Stomach smooth muscle (tissue), 2 donors: ENCODE data around the gene BTBD6.

Experiments used
- H3K27ac ChIP-seq: one replicate; pipeline ENCODE4 v1.7.0; 2013; ENCODE audit warnings: mild to moderate bottlenecking, low read length, inconsistent platforms
- H3K27me3 ChIP-seq, 2 donors: one replicate each; pipeline ENCODE4 v1.7.0; 2013; ENCODE audit warnings: low read length in 2 of 2; ENCODE audit not compliant: insufficient read depth in 2 of 2, control insufficient read depth in 1 of 2
- H3K36me3 ChIP-seq, 2 donors: one replicate each; pipeline ENCODE4 v1.7.0; 2013; ENCODE audit warnings: low read length in 2 of 2; ENCODE audit not compliant: control insufficient read depth in 2 of 2, insufficient read depth in 2 of 2
- H3K4me1 ChIP-seq: one replicate; pipeline ENCODE4 v1.7.0; 2013; ENCODE audit warnings: low read length; ENCODE audit not compliant: control insufficient read depth, insufficient read depth
- H3K4me3 ChIP-seq, 2 donors: one replicate each; pipeline ENCODE4 v1.7.0; 2013; ENCODE audit warnings: low read length in 2 of 2
- H3K9ac ChIP-seq, 2 donors: one replicate each; pipeline ENCODE4 v1.7.0; 2013; ENCODE audit warnings: low read length in 2 of 2, mild to moderate bottlenecking in 1 of 2
- H3K9me3 ChIP-seq, 2 donors: one replicate each; pipeline ENCODE4 v1.7.0; 2013; ENCODE audit warnings: low read length in 2 of 2; ENCODE audit not compliant: control insufficient read depth in 2 of 2
- donor health status: healthy.
- donor health status: Pancreatic carcinoma.

The BTBD6 gene

DNA sequence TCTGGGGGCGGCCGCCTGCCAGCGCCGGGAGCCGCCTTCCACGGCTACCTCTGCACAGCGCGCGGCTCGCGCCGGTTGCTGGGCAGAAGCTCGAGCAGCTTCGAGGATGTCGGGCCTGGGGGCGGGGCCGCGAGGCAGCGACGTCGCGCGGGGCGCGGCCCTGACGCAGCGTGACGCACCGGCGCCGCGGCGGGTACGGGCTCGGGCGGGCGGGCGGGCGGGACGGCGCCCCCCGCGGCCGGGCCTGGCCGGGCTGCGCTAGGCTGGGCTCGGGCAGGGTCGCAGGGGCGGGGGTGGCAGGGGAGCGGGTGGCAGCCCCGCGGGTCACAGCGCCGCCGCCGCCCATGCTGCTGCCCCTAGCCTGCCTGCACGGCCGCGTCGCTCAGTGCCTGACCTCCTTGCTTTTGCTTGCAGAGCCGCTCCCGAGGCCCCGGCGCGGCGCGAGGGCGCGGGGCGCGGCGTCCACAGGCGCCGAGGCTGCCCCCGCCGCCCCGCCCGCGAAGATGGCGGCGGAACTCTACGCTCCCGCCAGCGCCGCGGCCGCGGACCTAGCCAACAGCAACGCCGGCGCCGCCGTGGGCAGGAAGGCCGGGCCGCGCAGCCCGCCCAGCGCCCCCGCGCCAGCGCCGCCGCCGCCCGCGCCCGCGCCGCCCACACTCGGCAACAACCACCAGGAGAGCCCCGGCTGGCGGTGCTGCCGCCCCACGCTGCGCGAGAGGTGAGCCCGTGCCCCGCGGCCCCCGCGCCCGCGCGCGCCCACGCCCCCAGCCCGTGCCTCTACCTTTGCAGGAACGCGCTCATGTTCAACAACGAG, at the start of gene BTBD6:
TSS of gene BTBD6 (plus strand) at position 166 of the 814 bp plus-strand sequence. CDS start at position 345, 179 bp downstream.
- Histone ChIP-seq H3K4me1 (peaks cover 24% of the 10 kb centered on the region), H3K36me3 (peaks cover 14 to 22% of the 10 kb centered on the region in 2 donors), H3K27me3 (no peaks in the 10 kb centered on the region), H3K9ac (peak within 1 kb of the TSS; percentile 47 to 55), H3K27ac (peak within 1 kb of the TSS; percentile 67), H3K4me3 (peak within 1 kb of the TSS; percentile 81 to 83), H3K9me3 (no peaks in the 10 kb centered on the region)

DNA sequence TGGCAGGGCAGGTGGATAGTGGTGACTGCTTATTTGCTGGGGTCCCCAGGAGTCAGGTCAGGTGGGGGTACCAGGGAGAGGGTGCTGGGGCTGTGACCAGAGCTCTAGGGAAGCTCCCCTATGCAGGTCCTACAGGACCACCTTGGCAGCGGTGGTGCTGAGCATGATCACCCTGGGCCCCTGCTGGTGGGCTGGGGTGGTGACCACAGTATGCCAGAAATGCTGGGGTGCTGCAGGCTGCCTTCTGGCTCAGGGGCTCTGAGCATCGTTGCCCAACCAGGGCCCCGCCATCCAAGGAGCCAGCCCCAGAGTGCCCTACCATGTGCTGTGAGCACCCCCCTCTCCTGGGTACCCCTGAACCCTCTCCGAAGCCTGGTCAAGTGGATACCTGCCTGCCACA, 49.7 kb upstream of the BTBD6 start:
- peaks cover 55% of the 10 kb centered on the region for H3K4me1 ChIP-seq
- H3K27me3 ChIP-seq = peaks cover 33 to 71% of the 10 kb centered on the region in 2 donors
- no peak overlapping the region for H3K27ac ChIP-seq
- no peaks in the 10 kb centered on the region for H3K9me3 ChIP-seq
- no peak overlapping the region for H3K4me3 ChIP-seq
- no peak overlapping the region for H3K9ac ChIP-seq
- no peaks in the 10 kb centered on the region for H3K36me3 ChIP-seq

DNA sequence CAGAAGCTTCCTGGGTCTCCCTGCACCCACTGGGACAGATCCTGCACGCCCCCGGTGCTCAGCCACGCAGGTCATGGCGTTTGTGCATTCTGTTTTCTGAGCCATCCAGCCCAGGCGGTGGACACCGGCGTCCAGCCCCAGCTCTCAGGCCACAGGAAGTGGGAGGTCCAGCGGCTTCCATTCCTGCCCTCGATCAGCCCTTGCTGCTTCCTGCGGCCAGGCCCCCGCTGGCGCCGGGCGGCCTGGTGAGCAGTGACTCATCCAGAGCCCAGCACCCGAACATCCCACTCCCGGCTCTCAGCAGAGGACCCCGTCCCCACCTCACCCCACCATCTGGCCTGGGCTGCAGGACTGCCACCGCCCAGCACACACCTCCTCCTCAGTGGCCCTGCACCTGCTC, 49.2 kb upstream of the BTBD6 start:
- peaks cover 54% of the 10 kb centered on the region for H3K4me1 ChIP-seq
- no peak overlapping the region for H3K4me3 ChIP-seq
- H3K9me3 ChIP-seq = no peaks in the 10 kb centered on the region
- H3K27me3 ChIP-seq = peaks cover 30 to 66% of the 10 kb centered on the region in 2 donors
- no peak overlapping the region for H3K27ac ChIP-seq
- no peak overlapping the region for H3K9ac ChIP-seq
- no peaks in the 10 kb centered on the region for H3K36me3 ChIP-seq

DNA sequence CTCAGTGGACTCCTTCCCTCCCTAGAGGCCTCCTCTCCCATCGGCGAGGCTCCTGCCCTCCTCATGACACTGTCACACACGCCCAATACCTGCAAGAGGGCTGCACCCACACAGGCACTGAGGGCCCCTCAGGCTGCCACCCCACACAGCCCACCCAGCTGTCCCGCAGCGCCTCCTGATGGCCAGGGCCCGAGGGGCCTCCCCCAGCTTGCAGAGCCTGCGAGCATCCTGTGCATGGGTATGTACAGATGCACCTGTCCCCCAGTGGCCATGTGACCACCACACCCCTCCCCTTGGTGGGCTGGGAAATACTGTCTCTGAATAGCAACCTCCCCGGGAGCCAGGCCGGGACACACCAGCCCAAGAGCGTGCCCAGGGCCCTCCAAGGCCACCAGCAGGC, 48.3 kb upstream of the BTBD6 start:
- H3K36me3 ChIP-seq = no peaks in the 10 kb centered on the region

DNA sequence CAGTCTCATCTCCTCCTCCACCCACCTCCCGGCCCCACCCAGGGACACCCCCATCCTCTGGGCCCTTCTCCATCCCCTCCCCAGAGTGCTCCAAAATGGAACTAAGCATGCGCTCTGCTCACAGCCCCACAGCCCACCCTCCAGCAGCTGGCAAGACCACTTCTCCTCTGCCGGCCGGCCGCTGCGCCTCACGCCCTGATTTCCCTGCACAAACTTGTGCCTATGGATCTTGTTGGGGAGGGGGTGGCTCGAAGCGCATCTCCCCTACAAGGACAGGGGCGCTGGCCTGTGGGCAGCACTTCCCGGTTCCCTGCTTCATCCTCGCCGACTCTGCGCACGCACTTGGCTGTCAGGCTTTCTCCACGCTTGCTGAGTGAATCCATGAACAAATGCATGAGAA, 47.7 kb upstream of the BTBD6 start:
- H3K9ac ChIP-seq = no peak overlapping the region
- H3K27ac ChIP-seq = no peak overlapping the region
- H3K27me3 ChIP-seq = peaks cover 25 to 54% of the 10 kb centered on the region in 2 donors
- peaks cover 60% of the 10 kb centered on the region for H3K4me1 ChIP-seq
- no peaks in the 10 kb centered on the region for H3K9me3 ChIP-seq
- no peaks in the 10 kb centered on the region for H3K36me3 ChIP-seq
- no peak overlapping the region for H3K4me3 ChIP-seq

More for the DNA sequence above, 48.3 kb upstream of the BTBD6 start:
- Histone ChIP-seq H3K9ac (no peak overlapping the region), H3K4me1 (peaks cover 56% of the 10 kb centered on the region), H3K4me3 (no peak overlapping the region), H3K27me3 (peaks cover 29 to 58% of the 10 kb centered on the region in 2 donors), H3K9me3 (no peaks in the 10 kb centered on the region), H3K27ac (no peak overlapping the region)

DNA sequence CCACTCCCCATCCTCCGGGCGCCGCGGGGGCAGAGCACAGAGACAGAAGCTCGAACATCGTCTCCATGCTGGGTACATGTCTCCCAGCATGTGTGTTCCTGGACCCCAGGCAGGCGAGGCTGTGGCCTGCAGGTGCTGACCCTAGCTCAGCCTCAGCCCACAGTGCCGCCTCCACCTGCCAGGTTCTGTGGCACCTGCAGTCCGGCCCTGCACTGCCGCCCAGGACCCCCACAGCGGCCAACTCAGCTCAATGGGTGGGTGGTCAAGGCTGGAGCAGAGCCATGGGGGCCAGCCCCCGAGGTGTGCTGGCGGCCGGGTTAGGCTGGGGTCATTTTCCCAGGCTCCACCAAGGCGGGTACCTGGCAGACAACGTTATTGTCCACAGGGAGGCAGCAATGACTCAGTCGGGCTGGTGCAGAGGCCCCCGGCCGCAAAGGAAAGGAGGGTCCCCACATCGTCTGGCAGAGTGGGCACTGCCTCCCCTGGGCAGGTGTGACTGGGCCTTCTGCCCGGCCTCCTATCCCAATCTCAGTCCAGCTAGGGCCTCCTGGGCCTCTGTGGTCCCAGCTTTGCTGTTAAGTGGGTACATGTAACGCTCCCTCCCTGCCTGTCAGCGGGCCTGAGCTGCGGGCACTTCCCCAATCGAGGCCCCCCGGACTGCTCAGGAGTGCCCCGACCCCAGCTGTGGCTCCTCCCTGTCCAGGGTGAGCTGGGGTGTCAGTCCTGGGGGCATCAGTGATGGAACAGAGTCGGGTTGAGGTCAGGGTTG, 47.0 kb upstream of the BTBD6 start:
- Histone ChIP-seq H3K9me3 (no peaks in the 10 kb centered on the region), H3K27me3 (peaks cover 23 to 48% of the 10 kb centered on the region in 2 donors), H3K27ac (no peak overlapping the region), H3K36me3 (no peaks in the 10 kb centered on the region), H3K4me1 (peaks cover 59% of the 10 kb centered on the region), H3K9ac (no peak overlapping the region), H3K4me3 (no peak overlapping the region)

DNA sequence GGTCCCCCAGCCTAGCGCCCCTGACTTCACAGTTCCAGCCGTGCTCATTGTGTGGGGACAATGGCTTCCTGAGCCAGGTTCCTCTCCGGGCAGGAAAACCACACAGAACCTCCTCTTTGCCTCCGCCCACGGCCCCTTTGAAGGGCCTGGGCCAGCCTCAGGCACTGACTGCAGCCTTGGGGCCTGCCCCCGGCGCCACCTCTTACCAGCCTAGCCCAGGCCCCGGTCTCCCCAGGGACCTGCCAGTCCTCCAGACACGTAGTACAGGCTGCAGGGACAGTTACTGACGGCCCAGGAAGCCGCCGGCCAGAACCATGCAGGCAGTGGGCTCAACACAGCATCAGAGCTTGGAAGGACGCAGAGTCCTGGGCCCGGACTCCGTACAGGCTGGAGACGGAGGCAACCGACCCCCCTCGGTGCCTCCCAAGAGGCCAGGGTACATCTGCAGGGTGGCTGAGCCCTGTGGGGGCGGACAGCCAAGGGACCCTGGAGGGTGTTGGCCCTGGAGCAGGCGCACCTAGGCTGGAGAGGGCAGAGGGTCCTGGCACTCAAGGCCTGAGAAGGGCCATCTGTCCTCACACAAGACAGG, 46.3 kb upstream of the BTBD6 start:
- Histone ChIP-seq H3K27ac (no peak overlapping the region), H3K9me3 (no peaks in the 10 kb centered on the region), H3K4me1 (peaks cover 54% of the 10 kb centered on the region), H3K27me3 (peaks cover 23 to 44% of the 10 kb centered on the region in 2 donors), H3K9ac (no peak overlapping the region), H3K36me3 (no peaks in the 10 kb centered on the region), H3K4me3 (no peak overlapping the region)

DNA sequence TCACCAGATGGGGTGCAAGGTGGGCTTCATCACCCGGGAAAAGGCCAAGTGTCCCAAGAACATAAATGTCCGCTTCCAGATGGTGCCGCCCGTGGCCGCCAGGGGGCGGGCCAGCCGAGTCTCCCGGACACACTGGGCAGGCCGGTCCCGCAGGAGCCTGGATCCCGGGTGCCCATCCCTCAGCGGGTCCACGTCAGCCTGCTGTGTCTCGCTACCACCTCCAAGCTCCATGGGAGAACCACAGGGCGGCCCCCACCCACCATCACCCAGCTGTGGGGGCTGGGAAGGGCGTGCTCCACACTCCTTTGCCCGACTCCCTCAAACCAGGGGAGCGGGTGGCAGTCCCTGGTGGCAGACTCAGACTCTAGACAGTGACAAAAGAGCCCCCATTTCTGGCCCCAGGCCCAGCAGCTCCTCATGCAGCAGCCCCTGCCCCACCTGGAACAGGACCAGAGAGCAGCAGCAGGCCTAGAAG, 45.2 kb upstream of the BTBD6 start:
- Histone ChIP-seq H3K9me3 (no peaks in the 10 kb centered on the region), H3K9ac (no peak overlapping the region), H3K36me3 (no peaks in the 10 kb centered on the region), H3K4me1 (peaks cover 53% of the 10 kb centered on the region), H3K4me3 (no peak overlapping the region), H3K27me3 (peaks cover 21 to 38% of the 10 kb centered on the region in 2 donors), H3K27ac (no peak overlapping the region)

DNA sequence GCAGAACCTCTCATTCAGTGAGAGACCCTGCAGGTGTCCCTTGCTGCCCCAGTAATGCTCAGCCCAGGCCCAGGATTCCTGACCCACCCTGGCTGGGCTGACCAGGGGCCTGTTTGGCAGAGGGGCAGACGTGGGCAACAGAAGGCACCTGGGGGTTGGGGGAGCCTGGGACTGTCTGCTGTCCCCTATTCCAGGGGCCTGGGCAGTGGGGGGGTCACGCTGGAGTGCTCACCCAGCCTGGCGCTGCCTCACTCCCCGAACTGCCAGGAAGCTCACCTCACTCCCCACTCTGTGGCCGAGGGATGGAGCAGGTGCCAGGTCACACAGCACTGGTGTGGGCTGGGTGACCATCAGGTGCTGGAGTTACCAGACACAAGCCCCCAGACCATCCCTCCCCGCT, 44.6 kb upstream of the BTBD6 start:
- no peaks in the 10 kb centered on the region for H3K36me3 ChIP-seq
- H3K9me3 ChIP-seq = no peaks in the 10 kb centered on the region
- H3K27ac ChIP-seq = no peak overlapping the region
- peaks cover 17 to 33% of the 10 kb centered on the region in 2 donors for H3K27me3 ChIP-seq
- peaks cover 50% of the 10 kb centered on the region for H3K4me1 ChIP-seq
- H3K9ac ChIP-seq = no peak overlapping the region
- H3K4me3 ChIP-seq = no peak overlapping the region

DNA sequence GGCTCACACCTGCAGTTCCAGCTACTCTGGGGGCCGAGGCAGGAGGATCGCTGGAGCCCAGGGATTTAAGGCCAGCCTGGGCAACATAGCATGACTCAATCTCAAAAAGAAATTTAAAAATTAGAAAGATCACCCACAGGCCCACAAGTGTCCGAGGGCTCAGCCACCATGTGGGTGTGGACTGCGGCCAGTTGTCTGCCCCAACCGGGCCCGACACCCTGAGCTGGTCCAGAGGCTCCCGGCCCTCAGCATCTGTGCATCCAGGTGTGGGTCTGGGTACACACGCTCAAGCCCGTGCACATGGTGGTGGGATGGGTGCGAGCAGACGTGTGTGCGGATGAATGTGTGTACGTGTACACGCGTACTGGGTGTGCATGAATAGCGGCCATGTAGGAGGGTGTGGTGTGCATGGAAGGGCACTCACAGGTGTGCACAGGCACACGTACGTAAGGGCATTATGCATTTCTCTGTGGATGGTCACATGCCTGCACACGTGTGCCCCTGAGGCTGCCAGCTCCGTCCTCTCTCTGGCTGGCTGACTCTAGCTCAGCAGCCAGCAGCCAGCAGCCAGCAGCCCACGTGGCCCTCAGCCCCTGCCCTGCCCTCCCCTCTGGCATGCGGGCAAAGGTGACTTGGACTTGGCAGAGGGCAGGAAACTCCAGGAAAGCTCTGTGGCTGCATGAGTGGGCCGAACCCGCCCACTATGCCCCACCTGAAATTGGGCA, 44.0 kb upstream of the BTBD6 start:
- Histone ChIP-seq H3K27me3 (peaks cover 17 to 27% of the 10 kb centered on the region in 2 donors), H3K9me3 (no peaks in the 10 kb centered on the region), H3K36me3 (peaks cover 0 to under 1% of the 10 kb centered on the region in 2 donors), H3K4me3 (no peak overlapping the region), H3K9ac (no peak overlapping the region), H3K4me1 (peaks cover 46% of the 10 kb centered on the region), H3K27ac (no peak overlapping the region)
